ENCODE data around the gene PRELP. TPM values are rescaled to one million over a fixed set of nuclear protein-coding genes. Genes with fewer than 3 reads are reported as not detected.

The PRELP gene
- total and polyA plus RNA-seq, 2 of the 8 experiments (the other 6 are each of a cell fraction or from before 2014, with no cell fraction given), result 0.13 to 0.23 TPM

GRCh38 chr1:203473281-203473680, 2.3 kb upstream of the PRELP start:
- 91% methylated on average over 4 of the region's 4 CpGs; no CpG with 5 or more reads in 1 of the 2 experiments for WGBS, 2 experiments (ENCODE audit: extremely low coverage in 1 of 2, insufficient coverage in 1 of 2, insufficient read length in 1 of 2, insufficient replicate concordance in 2 of 2, low coverage in 1 of 2, low lambda C conversion rate in 2 of 2, missing lambda C conversion rate in 1 of 2)
- TF ChIP-seq YY1 (IDR thresholded peaks at IDR 0.05; ENCODE audit: low read depth, low read length) (no peak), ZNF274 (IDR thresholded peaks at IDR 0.05; ENCODE audit: borderline replicate concordance, extremely low read depth, low read length) (no peak), CTBP2 (IDR thresholded peaks at IDR 0.05; ENCODE audit: borderline replicate concordance, insufficient read depth, insufficient read length, low read length) (no peak), TEAD4 (IDR thresholded peaks at IDR 0.05; ENCODE audit: low read depth, low read length) (no peak), BACH1 (IDR thresholded peaks at IDR 0.05; ENCODE audit: low read length) (no peak), CREB1 (IDR thresholded peaks at IDR 0.05) (no peak), GTF2F1 (IDR thresholded peaks at IDR 0.05; ENCODE audit: borderline replicate concordance, low read depth, low read length) (no peak), SIN3A (conservative IDR thresholded peaks at IDR 0.05 in 1 of 2, IDR thresholded peaks at IDR 0.05 in 1 of 2; ENCODE audit: low read depth in 1 of 2, low read length in 2 of 2) (no peak), SRF (IDR thresholded peaks at IDR 0.05; ENCODE audit: low read depth, low read length) (no peak), TAF1 (IDR thresholded peaks at IDR 0.05; ENCODE audit: low read depth, low read length) (no peak)

More at GRCh38 chr1:203473281-203473680, 2.3 kb upstream of the PRELP start:
- H3K4me3 ChIP-seq (ENCODE audit: extremely low read depth in 1 of 4, insufficient read depth in 2 of 4, low read depth in 3 of 4, low read length in 4 of 4), result no peak overlapping the region
- no peak for DNase-seq (ENCODE audit: low read depth in 1 of 2, low spot score in 2 of 2)
- no peak for FAIRE-seq
- no peak overlapping the region for H3K27ac ChIP-seq (ENCODE audit: low read depth, low read length)
- peaks cover 2 to 15% (median 7%) of the 10 kb centered on the region in 4 experiments; a peak in 6 of 7 replicates for H3K4me1 ChIP-seq (replicated peaks in 1 of 4; ENCODE audit: control insufficient read depth in 3 of 4, insufficient read depth in 4 of 4, low read length in 3 of 4)
- H4K8ac ChIP-seq (ENCODE audit: extremely low read depth, insufficient read depth, low read length), result no peak overlapping the region
- ChIA-PET CTCF (ENCODE audit: partially characterized antibody) (interaction anchor here (0.6 to 23.5 kb wide), 7 partner anchors 10 to 202 kb away, joined by 3 to 330 read pairs (median 4); partner anchors contain the start of gene FMOD), POLR2A (ENCODE audit: partially characterized antibody) (no interaction called here)
- H3K4me2 ChIP-seq (ENCODE audit: insufficient read depth in 1 of 2, low read depth in 2 of 2, low read length in 2 of 2), result no peak overlapping the region
- H3K23me2 ChIP-seq (ENCODE audit: low read depth, low read length), result no peaks in the 10 kb centered on the region; the same call in 1 of the 2 replicates
- H2BK120ac ChIP-seq (replicated peaks; ENCODE audit: low read depth, low read length), result no peak overlapping the region
- H3K79me2 ChIP-seq (ENCODE audit: control insufficient read depth in 1 of 2, insufficient read depth in 2 of 2, low read length in 2 of 2), result no peaks in the 10 kb centered on the region
- no peak overlapping the region for H3K9ac ChIP-seq (replicated peaks in 1 of 4; ENCODE audit: extremely low read depth in 1 of 4, low read depth in 3 of 4, low read length in 3 of 4)
- H4K5ac ChIP-seq (ENCODE audit: insufficient read length, low read depth, low read length), result no peak overlapping the region
- no peak overlapping the region for H2AFZ ChIP-seq (ENCODE audit: low read length)
- H3K4ac ChIP-seq (replicated peaks; ENCODE audit: insufficient read length, low read depth, low read length), result no peak overlapping the region
- H3K18ac ChIP-seq (ENCODE audit: extremely low read depth, low read length), result no peak overlapping the region
- H2BK15ac ChIP-seq (ENCODE audit: low read length), result no peak overlapping the region; the same call in 1 of the 2 replicates
- H3K9me3 ChIP-seq (ENCODE audit: insufficient read depth in 2 of 2, low read depth in 1 of 2, low read length in 1 of 2), result no peaks in the 10 kb centered on the region
- no peak overlapping the region for H2AK5ac ChIP-seq (ENCODE audit: low read depth, low read length)
- H3K14ac ChIP-seq (ENCODE audit: insufficient read length), result no peak overlapping the region
- no peak overlapping the region for H2BK12ac ChIP-seq (ENCODE audit: low read depth, low read length)
- no peak overlapping the region for H2BK20ac ChIP-seq (ENCODE audit: low read length)
- H3K79me1 ChIP-seq (ENCODE audit: low read depth, low read length), result no peaks in the 10 kb centered on the region
- H3K56ac ChIP-seq (replicated peaks; ENCODE audit: insufficient read length, low read depth, low read length), result no peak overlapping the region
- H3K36me3 ChIP-seq (ENCODE audit: control insufficient read depth in 2 of 4, insufficient read depth in 4 of 4, low read length in 3 of 4), result no peaks in the 10 kb centered on the region
- no peaks in the 10 kb centered on the region; a peak in 1 of 7 replicates for H3K27me3 ChIP-seq (replicated peaks in 1 of 4; ENCODE audit: control insufficient read depth in 3 of 4, extremely low read depth in 1 of 4, insufficient read depth in 3 of 4, low read length in 3 of 4)
- no peaks in the 10 kb centered on the region for H4K20me1 ChIP-seq (replicated peaks in 1 of 2; ENCODE audit: control insufficient read depth in 1 of 2, insufficient read depth in 2 of 2, low read length in 2 of 2)
- no peak overlapping the region for H2BK5ac ChIP-seq (ENCODE audit: low read depth, low read length)
- H4K91ac ChIP-seq (replicated peaks; ENCODE audit: insufficient read length, low read length), result no peak overlapping the region
- H3K23ac ChIP-seq (ENCODE audit: insufficient read length), result no peak overlapping the region
